Cerebellar nuclear complex (tissue), 1 donor: ENCODE data around the gene CCR6.

Source experiments
- DNase-seq, 2 experiments: peaks; one replicate each; lab custom pipeline; 2025; lab: John Stamatoyannopoulos, UW

Gene CCR6

DNA sequence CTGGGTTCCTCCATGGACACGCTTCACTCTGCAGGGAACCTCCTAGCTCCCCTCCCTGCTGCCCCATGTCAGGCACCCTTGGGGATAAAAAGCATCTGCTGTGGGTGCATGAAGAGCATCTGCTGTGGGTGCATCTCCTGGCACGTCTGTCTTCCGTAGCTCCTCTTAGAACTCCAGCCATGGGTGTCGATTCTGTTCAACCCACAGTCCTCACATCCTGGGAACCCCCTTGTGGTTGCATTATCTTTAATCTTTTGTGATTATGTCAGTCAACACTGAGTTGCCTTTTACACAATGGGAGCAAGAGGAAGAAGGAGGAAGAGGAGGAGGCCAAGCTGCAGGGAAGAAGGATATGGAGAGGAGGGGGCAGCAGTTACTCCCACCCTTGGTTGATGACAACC, 24.1 kb upstream of the CCR6 start:
- no peak for DNase-seq

GRCh38 chr6:167099707-167100106, 23.2 kb upstream of the CCR6 start:
- DNase-seq = no peak

DNA sequence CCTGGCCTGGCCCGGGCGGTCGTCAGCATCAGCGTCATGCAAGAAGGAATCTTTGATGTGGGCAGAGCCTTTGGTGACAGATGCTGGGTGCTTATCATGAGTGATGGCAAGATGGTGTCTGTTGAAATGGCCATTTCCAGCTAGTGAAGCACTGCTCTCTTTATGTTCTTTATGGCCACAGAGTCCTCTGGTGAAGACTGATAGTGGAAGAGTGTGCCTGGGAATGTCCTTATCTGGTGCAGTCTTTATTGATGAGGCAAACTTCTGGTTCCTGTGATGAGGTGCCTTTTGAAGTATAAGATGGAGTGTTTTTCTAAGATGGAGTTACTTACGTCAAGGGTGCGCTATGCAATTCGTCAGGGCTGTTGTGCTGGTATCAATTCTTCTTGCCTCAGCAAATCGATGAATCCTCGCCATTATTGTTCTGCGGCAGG, 22.6 kb upstream of the CCR6 start:
- no peak for DNase-seq

GRCh38 chr6:167102318-167102717, 20.6 kb upstream of the CCR6 start:
- no peak for DNase-seq

DNA sequence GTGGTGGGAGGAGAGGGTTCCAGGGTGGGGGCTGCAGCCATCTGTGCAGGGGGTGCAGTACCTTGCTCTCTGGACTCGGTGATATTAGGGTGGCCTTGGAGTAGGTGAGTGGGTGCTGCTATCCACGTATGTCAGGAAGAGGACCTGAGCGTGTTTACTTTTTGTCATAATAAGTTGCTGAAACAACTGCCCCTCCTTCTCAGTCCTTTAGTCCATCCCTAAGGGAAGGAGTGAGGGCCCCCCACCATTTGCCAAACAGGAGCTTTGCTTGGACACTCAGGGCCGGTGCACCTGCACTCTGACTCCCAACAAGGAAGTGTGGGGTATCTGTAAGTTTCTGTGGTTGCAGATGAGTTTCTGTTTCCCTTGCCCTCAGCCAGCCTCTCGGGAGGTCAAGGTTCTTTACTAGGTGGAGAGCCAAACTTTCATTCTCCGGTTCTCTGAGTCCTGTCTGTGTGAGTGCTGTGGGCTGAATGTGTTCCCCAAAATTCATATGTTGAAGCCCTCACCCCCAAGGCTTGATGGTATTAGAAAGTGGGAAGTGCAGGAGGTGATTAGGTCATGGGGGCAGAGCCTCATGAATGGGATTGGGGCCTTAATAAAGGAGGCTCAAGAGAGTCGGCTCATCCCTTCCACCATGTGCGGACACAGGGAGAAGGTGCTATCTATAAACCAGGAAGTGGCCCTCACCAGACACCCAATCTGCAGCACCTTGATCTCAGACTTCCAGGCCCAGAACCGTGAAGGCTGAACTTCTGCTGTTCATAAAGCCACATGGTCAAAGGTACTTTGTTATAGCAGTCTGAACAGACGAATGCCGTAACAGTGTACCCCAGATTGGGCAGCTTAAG, 19.6 kb upstream of the CCR6 start:
- DNase-seq = no peak

GRCh38 chr6:167104388-167104787, 18.5 kb upstream of the CCR6 start:
- DNase-seq = no peak

DNA sequence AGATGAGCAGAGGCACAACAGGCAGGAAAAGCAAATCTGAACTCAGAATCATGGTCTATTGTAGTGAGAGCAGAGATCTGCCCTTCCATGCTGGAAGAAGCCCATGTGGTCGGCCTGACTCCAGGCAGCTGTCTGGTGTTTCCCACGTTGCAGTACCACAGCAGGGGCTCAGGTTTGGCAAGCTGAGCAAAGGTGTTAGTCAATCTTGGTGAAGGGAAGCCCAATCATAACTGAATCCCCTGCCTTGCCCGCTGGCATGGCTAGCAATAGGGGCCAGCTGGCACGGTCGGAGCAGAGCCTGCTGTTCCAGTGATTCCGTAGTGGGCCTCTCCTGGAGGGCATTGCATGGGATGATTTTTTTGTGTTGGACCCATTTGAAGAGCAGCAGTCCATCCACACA, 17.8 kb upstream of the CCR6 start:
- no peak for DNase-seq

- no peak for DNase-seq
Measured at GRCh38 chr6:167106406-167106805, 16.5 kb upstream of the CCR6 start.

- no peak for DNase-seq
Measured at GRCh38 chr6:167107787-167108186, 15.1 kb upstream of the CCR6 start.

DNA sequence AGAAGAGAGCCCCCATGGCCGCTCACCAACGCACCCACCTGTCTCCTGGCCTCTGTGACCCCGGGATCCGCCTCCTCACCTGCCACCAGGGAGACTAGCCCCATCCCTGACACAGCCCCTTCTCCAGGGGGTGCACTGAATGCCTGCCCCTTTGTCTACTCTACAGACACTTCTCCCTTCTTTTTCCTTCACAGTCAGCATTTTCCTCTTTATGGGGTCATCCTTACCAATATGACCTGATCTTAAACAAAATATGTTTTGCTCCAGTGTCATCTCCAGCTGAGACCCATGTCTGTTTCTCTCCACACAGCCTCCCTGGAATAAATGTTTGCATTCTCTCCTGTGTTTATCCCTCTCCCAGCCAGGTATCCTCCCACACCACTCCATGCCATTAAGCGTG, 14.6 kb upstream of the CCR6 start:
- DNase-seq = no peak

- no peak for DNase-seq
Measured at GRCh38 chr6:167109651-167110050, 13.2 kb upstream of the CCR6 start.

GRCh38 chr6:167111597-167111996, 11.3 kb upstream of the CCR6 start:
- DNase-seq = no peak

DNA sequence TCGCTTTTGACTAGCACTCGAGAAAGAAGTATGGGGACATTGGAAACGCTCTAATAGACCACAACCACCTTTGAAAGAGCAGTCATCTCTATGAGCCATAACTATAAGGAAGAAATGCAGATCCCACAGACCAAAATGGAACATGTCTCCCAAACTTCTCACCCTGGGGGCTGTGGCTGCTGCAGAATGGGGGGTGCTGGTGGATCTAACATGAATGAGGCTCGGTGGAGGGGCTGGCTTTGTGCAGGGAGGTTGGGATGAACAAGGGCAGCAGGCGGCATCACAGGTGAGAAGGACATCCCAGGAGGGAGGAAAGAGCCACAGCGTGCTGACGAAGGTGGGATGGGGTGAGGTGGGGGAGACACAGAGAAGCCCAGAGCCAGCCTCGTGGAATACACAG, 10.5 kb upstream of the CCR6 start:
- DNase-seq = no peak

- DNase-seq = no peak
Measured at GRCh38 chr6:167113047-167113754, 9.7 kb upstream of the CCR6 start.

GRCh38 chr6:167113935-167114910, 8.7 kb upstream of the CCR6 start:
- DNase-seq = no peak

GRCh38 chr6:167115054-167115453, 7.8 kb upstream of the CCR6 start:
- DNase-seq = no peak

DNA sequence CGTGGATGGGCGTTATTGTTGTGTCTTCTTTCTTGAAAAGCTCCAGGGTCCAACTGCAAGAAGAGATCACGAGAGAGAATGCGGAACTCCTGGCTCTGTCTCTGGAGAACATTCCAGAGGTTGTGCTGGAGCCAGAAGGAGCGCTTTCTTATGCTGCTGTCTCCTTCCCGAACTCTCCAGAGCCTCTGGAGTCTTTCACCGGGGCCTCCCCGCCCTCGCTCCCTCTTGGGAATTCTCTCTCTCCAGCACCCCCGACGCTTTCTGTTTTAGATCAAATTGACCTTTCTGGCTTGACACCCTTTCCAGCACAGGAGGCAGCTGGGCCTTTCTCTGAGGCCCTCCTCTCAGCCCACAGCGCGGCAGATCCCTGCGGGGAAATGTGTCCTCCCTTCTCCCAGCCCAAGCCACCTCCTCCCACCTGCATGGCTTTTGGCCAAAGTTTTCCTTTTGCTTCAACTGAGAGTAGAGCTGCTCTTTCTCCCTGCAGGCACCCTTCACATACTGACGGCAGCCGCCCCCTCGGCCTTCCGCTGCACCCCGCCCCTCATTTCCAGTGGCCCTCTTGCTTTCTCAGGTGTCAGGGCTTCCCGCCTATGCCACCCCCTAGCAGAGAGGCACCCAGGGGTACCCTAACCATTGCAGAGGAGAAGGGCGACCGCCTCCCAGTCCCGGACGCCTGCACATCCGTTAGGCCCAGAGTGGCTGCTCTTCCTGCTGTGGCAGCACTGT, 6.6 kb upstream of the CCR6 start:
- DNase-seq = no peak

DNA sequence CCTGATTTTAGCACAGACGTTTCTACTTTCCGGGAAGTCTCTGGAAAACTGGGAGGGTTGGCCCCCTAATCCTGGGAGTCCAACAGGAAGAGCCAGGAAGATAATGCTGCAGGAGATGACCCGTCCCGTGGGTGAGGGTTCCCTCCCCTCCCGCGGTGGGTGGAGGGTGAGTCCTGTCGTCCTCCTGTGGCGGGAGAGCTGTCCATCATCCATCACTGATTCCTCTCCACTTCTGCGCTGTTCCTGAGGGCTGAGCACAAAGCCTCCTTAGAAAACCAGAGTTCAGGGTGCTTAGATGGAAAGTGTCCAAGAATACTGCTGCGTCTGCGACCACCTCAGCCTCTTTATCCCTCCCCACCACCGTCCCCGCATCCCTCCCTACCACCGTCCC, 6.1 kb upstream of the CCR6 start:
- no peak for DNase-seq

DNA sequence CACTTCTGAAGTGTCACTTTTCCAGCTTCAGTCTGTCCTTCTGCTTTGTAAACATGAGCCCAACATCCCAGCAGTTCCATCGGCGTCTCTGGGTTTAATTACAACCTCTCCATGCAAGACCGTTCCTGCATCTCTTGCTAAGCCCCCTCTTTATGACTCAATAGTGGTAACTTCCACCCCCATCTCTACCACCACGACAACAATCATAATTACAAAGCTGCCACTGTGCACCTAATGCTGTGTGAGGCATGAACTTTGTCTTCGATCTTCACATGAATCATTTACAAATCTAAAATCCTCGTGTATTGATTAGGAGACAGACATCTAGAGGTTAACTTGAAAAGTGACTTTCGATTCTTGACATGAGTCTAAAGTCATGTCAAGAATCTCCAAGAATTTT, 4.9 kb upstream of the CCR6 start:
- no peak for DNase-seq

DNA sequence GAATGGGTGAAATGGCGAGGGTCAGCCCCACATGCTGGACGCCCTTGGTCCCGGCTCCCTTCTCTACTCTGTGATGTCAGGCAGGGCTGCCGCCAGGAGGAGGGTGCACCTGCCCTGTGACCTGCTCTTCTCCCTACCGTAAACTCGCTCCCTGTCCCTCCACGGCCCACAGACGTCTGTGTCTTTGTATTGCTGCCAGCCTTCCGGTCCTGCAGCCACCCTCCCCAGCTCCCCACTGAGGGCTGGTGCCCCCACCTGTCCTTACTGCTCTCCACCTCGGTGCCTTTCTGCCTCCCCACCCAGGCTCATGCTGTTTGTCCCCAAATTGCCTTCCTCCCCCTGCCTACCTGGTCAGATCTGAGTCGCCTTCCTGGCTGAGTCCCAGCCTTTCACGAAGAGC, 4.1 kb upstream of the CCR6 start:
- no peak for DNase-seq
